Measurements from ENCODE around the gene YIPF3.

DNA sequence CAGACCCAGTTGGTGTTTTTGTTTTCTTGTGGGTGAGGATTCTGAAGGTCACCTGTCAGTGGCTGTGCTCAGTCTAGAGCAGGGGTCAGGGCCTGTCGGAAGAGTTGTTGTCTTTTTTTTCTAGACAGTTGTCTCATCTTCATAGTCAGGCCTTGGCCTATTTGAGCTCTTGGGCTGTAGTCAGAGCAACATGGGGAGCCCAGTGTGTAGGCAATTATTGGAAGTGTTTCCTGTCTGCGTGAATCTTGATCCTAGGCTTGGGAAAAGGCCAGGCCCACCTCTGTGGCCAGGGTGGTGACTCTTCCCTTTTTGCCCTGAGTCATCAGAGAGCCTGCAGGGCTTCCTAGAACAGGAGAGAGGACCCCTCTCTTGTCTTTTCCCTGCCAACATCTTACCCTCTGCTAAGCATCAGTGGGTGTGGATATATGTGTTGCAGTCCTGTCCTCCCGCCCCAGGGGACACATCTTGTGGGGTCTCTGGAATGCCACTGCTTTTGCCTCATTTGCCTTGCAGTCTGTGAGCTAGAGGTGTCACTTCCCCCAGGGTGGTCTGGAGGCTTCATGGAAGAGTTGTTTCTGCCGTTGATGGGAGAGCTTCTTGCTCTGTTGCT is 28.0 kb downstream of the YIPF3 start:
- TF ChIP-seq EZH2 (IDR thresholded peaks at IDR 0.05; ENCODE audit: insufficient read depth, poor library complexity, severe bottlenecking) (no peak), EZH2phosphoT487 (IDR thresholded peaks at IDR 0.05; ENCODE audit: insufficient read depth, low read depth) (no peak)
